Stimulated activated effector memory CD8-positive, alpha-beta T cell treated with anti-CD3 and anti-CD28 coated beads, Interleukin-12 subunit alpha, Interleukin-12 subunit beta, amount 100 ng/mL, for 72 hours (primary cell): Measurements from ENCODE around the gene FAM163B.
"Not testable (repeated sequence)": the region's sequence is repeated elsewhere in the genome, so short reads cannot be mapped to it uniquely, and the experiment has no call there.

Experiments
- ATAC-seq: fragments of 150-1000 bp; cut with Tn5 transposase; 2 replicates; pipeline ENCODE4 v1.10.0; 2021
- DNase-seq, 2 donors: peaks; one replicate each; pipeline ENCODE4 v3.0.0; 2021 to 2022; ENCODE audit warnings: low spot score in 2 of 2
- H3K27ac Mint-ChIP-seq: one replicate; pipeline ENCODE4 v1.8.0; 2022; ENCODE audit warnings: mild to moderate bottlenecking, mixed read lengths
- H3K36me3 Mint-ChIP-seq: one replicate; pipeline ENCODE4 v1.8.0; 2022; ENCODE audit warnings: mild to moderate bottlenecking, mixed read lengths
- H3K4me1 Mint-ChIP-seq: one replicate; pipeline ENCODE4 v1.8.0; 2022; ENCODE audit warnings: mixed read lengths
- H3K4me3 Mint-ChIP-seq: one replicate; pipeline ENCODE4 v1.8.0; 2022; ENCODE audit warnings: mild to moderate bottlenecking, mixed read lengths
- H3K9me3 Mint-ChIP-seq: one replicate; pipeline ENCODE4 v1.8.0; 2022; ENCODE audit warnings: mixed read lengths

The FAM163B gene

DNA sequence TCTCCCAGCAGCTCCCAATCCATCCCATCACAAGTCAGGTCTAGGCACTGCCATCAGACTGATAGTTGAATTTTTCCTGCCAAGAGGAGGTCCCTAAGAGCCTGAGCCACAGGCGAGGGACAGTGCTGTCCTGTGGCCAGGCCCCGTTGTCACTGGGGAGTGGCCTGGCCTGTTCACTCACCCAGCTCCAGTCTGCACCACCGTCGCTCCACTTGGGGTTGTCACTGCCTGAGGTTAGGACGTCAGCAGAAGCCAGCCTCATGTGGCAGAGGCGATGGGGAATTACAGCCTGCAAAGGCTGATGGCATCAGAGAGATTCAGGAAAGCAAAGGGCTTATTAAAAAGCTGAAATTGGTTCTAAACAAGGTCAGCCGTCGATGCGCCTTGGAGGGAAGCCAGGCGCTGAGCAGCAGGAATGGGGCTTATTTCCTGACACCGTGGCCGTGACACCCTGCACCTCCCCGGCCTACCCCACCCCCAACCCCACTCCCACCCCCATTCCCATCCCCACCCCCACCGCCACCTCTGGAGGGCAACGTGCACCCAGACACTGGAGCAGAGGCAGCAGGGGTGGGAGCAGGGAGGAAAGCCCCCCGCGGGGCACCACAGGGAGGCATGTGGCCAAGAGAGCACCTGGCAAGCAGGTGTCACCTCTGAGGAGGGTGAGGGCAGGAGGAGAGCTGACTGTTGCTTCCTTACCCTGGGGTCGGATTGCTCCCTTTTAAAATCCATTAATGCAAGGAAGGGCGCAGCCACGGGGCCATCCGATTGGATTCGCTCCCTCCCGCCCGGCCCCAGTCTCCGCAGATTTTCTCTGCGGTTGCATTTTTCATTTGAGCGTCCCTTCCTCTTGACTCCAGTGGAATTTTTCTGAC is 23.9 kb upstream of the FAM163B start:
- Mint-ChIP-seq H3K36me3 (no peaks in the 10 kb centered on the region), H3K4me3 (no peak overlapping the region), H3K9me3 (no peaks in the 10 kb centered on the region), H3K27ac (no peak overlapping the region), H3K4me1 (no peaks in the 10 kb centered on the region)
- no peak for DNase-seq
- ATAC-seq: no peak

DNA sequence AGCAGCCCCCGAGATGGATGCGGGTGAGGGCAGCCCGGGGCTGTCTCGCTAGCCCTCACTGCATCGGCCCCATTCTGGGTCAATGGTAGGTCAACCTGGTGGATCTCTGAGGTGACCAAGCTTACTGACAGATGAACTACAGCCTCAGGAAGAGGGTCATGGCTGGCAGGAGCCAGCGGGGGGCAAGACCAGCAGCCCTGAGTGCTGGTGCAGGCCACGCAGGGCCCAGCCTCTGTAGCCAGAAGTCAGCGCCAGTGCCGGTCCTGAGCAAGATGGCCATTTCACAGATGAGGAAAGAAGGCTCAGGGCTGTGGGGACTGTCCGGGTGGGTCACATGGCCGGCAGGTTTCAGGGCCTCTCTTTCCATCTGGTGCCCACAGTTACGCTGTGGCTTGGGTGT is 21.9 kb upstream of the FAM163B start:
- DNase-seq (no peak), ATAC-seq (no peak)
- H3K9me3 Mint-ChIP-seq: peaks cover 7% of the 10 kb centered on the region
- H3K4me3 Mint-ChIP-seq: no peak overlapping the region
- no peak overlapping the region for H3K27ac Mint-ChIP-seq
- H3K36me3 Mint-ChIP-seq: no peaks in the 10 kb centered on the region
- H3K4me1 Mint-ChIP-seq: no peaks in the 10 kb centered on the region

DNA sequence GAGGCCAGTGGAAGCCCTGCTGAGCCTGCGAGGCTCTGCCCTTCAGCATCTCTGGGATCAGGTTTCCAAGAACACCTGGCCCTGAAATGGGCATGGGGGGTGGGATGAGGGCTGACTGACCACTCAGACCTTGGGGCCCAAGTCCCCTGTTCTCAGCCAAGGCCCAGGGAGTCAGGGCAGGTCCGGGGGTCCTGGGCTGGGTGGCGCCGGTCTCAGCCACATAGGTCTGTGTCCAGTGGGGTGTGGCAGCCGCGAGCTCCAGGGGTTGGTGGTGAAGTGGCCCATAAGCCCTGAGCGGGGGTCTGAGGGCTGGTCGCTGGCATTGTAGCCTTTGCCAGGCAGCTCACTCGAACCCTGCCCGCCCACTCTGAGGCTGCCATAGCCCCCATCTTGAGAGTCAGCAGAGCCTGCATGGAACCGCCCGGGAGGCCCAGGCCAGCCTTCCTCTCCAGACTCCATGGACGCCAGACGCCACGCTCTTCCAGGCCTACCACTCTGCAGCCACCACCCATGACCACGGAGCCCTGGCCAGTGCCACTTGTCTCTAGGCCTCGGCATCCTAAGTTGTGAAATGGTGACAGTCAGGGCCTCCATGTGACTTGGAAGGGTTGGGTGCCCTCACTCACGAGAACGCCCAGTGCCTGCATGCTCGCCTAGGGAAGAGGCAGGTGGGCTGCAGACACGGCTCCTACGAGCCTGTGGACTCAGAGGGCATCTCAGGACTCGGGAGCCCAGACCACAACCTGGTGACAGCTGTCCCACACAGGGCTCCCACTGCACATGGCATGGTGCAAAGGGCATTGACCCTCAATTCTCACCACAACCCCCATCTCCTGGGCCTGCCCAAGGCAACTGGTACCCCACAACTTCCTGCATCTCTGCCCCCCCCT is 20.3 kb upstream of the FAM163B start:
- Mint-ChIP-seq H3K4me1 (no peaks in the 10 kb centered on the region), H3K4me3 (no peak overlapping the region), H3K36me3 (no peaks in the 10 kb centered on the region), H3K27ac (no peak overlapping the region), H3K9me3 (peaks cover 10% of the 10 kb centered on the region)
- ATAC-seq: no peak
- DNase-seq: no peak

DNA sequence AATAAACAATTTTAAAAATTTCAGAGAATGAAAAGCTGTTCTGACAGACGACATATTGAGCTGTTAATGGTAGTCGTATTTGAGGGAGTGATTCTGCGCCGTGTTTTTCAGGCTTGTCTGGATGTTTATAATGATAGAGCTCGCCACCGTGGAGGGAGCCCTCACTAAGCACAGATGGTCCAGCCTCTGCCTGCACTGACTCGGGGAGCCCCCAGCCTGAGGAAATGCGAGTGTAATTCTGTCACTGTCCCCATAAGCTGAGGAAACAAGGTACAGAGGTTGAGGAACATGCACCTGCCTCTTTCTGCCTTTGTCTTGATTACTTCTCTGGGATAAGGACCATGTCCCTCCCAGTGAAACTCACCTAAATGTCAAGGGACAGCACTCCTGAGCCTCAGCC is 19.6 kb upstream of the FAM163B start:
- Mint-ChIP-seq H3K4me3 (no peak overlapping the region), H3K36me3 (no peaks in the 10 kb centered on the region), H3K4me1 (no peaks in the 10 kb centered on the region), H3K9me3 (peaks cover 10% of the 10 kb centered on the region), H3K27ac (no peak overlapping the region)
- no peak for DNase-seq
- no peak for ATAC-seq

DNA sequence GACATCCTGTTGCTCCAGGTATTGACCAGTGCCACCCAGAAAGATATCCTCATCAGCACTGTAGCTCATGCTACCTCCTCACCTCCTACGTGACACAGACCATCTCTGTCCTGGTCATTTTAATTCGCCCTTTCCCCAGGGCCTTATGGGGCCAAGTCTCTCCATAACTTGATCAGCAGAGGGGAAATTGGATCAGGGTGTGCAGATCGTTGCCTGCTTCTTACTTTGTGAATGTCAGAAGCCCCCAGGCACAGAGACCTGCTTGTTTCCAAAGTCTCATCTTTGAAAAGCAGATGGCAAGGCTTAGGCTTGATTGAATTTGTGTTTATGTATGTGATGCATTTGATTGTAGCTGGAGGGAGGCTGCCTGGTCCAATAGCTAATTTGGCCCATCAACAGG is 18.2 kb upstream of the FAM163B start:
- ATAC-seq (no peak), DNase-seq (no peak)
- Mint-ChIP-seq H3K36me3 (no peaks in the 10 kb centered on the region), H3K4me1 (peaks cover 1% of the 10 kb centered on the region), H3K4me3 (no peak overlapping the region), H3K27ac (no peak overlapping the region), H3K9me3 (peaks cover 10% of the 10 kb centered on the region)

DNA sequence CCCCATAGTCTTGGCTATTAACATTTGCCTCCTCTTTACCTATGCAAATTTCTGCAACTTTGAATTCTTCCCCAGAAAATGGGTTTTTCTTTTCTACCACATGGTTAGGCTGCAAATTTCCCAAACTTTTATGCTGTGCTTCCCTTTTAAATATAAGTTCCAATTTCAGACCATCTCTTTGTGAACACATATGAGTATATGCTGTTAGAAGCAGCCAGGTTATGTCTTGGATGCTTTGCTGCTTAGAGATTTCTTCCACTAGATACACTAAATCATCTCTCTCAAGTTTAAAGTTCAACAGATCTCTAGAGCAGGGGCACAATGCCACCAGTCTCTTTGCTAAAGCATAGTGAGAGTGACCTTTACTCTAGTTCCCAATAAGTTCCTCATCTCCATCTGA is 16.8 kb upstream of the FAM163B start:
- peaks cover 10% of the 10 kb centered on the region for H3K9me3 Mint-ChIP-seq
- H3K27ac Mint-ChIP-seq, ATAC-seq, DNase-seq, H3K4me1 Mint-ChIP-seq, H3K4me3 Mint-ChIP-seq, H3K36me3 Mint-ChIP-seq: not testable (repeated sequence)

DNA sequence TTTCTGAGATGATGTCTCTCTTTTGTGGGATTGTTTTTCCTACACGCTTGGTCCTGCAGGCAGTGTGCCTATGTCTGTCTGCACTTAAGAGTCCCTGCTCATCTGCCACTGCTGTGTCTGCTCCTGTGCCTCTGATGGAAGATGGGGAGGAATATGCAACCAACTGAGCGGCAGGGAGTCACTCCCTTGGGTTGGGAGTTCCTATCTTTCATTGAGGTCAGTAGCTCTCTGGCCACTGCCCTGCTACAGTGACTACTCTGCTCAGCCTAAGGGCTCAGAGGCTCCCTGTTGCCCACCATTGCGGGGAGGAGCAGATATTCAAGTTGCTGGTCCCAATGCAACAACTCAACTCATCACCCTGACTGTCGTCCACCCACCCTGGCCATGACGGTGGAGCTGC is 13.4 kb upstream of the FAM163B start:
- Mint-ChIP-seq H3K36me3 (peaks cover 6% of the 10 kb centered on the region), H3K27ac (no peak overlapping the region), H3K4me1 (peaks cover 22% of the 10 kb centered on the region), H3K4me3 (no peak overlapping the region), H3K9me3 (peaks cover 10% of the 10 kb centered on the region)
- DNase-seq (no peak), ATAC-seq (no peak)

DNA sequence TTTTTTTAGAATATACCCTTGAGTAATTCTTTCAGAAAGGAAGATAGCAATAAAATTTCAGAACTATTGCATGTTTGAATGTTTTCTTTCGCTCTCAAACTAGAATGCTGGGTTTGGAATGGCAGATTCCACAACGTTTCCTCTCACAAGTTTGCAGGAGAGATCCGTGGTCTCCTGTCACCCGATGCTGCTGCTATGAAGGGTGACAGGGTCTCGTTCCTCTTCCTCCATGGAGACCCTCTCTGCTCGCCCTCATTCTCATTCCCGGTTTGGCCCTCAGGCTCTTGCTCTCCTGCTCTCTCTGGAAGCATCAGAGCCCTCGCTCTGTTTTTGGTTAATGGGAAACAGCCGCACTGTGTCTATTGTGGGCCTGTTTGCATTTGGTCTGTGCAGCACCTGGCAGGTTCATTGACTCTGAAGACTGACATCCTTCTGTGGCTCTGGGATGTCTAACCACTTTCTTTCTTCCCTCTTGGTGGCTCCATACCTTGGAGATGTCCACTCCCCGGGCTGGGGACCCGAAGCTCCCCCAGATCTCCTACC is 12.6 kb upstream of the FAM163B start:
- no peak overlapping the region for H3K4me3 Mint-ChIP-seq
- H3K27ac Mint-ChIP-seq: no peak overlapping the region
- peaks cover 10% of the 10 kb centered on the region for H3K9me3 Mint-ChIP-seq
- ATAC-seq (no peak), DNase-seq (no peak)
- peaks cover 22% of the 10 kb centered on the region for H3K4me1 Mint-ChIP-seq
- H3K36me3 Mint-ChIP-seq: peaks cover 6% of the 10 kb centered on the region

DNA sequence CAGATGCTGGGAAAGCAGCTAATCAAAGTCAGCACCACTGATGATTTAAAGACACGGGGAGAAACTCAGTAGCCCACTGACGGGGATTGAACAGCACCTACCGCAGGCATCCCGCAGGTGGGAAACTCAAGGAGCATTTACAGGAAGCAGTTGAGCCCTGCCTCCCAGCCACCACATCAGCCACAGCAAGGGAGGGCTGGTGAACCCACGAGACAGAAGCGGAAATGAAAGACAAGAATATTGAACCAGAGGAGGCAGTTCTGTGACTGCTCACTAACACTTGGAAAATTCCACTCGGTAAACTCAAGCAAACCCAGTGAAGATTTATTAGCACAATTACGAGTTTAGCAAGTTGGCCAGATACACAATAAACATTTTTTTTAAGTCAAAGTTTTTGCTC is 10.6 kb upstream of the FAM163B start:
- ATAC-seq: peak; percentile 76
- Mint-ChIP-seq H3K36me3 (peaks cover 6% of the 10 kb centered on the region), H3K4me1 (peaks cover 22% of the 10 kb centered on the region), H3K27ac (no peak overlapping the region), H3K4me3 (peak overlapping the region; percentile 7), H3K9me3 (no peaks in the 10 kb centered on the region)
- peak; percentile 8 to 56 for DNase-seq

DNA sequence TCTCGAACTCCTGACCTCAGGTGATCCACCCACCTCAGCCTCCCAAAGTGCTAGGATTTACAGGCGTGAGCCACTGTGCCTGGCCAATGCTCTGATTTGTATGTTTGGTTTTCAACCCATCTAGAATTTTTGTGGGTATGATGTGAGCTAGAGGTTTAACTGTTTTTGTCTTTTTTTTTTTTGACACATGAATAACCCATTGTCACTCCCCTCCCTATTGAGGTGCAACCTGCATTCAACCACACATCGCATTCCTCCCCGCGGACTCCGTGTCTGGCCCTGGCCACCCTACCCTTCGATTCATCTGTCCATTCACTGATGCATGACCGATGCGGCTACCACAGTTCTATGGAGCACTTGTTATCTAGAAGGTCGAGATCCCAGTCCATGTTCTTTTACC is 9.5 kb upstream of the FAM163B start:
- H3K36me3 Mint-ChIP-seq: peaks cover 9% of the 10 kb centered on the region
- peaks cover 22% of the 10 kb centered on the region for H3K4me1 Mint-ChIP-seq
- ATAC-seq: no peak
- H3K4me3 Mint-ChIP-seq: no peak overlapping the region
- no peak for DNase-seq
- H3K9me3 Mint-ChIP-seq: no peaks in the 10 kb centered on the region
- H3K27ac Mint-ChIP-seq: peak overlapping the region; percentile 5

DNA sequence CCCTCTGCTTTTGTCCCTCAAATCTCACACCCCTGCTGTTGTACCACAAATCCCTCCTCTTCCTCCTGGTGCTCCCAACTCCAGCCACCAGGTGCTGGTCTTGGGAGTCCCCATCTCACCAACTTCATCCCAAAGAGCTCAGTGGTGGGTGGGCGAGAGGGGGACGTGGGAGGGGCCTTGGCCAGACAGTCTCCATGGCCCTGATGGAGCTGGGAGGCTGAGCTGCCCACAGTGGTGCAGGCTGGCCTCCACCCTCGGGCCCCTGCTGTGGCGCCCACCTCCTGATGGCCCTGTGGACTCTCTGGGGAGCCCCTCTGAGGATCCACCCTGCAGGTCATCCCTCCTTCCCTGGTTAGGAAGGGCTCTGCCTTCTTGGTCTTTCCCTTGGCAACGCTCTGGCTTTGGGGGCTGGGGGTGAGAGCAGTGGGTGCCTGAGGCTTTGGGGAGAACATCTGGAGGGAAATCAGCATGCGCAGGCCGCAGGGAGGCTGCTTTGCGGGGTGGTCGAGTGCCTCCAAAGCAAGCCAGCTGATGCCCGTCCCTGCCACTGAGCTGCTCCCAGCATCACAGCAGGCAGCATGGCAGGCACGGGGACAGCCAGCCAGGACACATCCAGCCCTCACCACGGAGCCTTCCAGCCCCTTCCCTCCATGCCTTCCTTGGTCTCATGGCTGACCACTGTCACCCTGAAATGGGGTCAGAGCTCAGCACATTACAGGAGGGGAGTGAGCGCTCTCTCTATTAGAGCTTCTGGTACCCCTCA is 7.6 kb upstream of the FAM163B start:
- no peak for DNase-seq
- H3K9me3 Mint-ChIP-seq: no peaks in the 10 kb centered on the region
- no peak overlapping the region for H3K4me3 Mint-ChIP-seq
- peaks cover 15% of the 10 kb centered on the region for H3K4me1 Mint-ChIP-seq
- no peak overlapping the region for H3K27ac Mint-ChIP-seq
- ATAC-seq: no peak
- peaks cover 13% of the 10 kb centered on the region for H3K36me3 Mint-ChIP-seq

DNA sequence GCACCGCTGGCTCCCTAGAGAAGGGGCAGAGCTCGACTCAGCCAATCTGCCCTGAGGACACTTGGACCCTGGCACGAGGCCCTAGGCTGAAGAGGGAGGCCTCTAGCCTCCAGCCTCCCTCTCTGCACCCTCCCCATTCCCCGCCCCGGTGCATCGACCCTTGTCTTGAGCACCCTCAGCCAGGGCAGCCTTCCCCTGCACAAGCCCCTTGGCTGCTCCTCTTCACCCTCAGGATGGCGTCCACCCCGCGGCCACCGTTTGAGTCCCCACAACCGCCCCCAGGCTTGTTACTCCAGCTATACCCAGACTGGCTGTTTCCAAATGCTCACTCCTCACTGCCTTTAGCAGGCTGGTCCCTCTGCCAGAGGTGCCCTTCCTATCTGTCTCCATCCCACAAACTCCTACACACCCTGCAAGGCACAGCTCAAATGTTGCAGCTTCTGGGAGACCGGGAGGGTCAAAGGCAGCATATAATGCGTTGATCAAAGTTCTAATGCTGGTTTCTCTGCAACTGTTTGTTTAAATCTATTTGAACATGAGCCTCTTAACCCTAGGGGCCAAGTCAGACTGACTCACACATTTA is 6.5 kb upstream of the FAM163B start:
- DNase-seq (no peak), ATAC-seq (no peak)
- Mint-ChIP-seq H3K4me1 (peaks cover 11% of the 10 kb centered on the region), H3K9me3 (no peaks in the 10 kb centered on the region), H3K4me3 (no peak overlapping the region), H3K27ac (no peak overlapping the region), H3K36me3 (peaks cover 13% of the 10 kb centered on the region)

DNA sequence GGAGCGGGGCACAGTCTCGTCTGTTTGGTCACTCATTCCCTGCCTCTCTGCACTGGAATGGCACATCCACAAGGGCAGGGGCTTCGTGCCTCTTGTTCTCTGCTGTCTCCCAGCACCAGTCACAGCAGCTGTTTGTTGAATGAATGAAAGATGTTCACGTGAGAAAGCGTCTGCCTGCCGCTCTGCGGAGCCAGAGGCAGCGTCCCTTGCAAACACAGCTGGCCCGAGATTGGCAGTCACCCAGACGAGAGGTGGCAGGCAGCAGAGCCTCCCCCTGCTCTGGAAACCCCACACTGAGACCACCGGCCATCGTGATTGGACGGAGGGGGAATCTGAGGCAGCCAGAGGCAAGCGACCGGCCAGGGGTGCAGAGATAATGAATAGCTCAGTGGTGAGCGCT is 6.0 kb upstream of the FAM163B start:
- ATAC-seq: no peak
- H3K4me3 Mint-ChIP-seq: no peak overlapping the region
- H3K36me3 Mint-ChIP-seq: peaks cover 13% of the 10 kb centered on the region
- no peaks in the 10 kb centered on the region for H3K9me3 Mint-ChIP-seq
- H3K27ac Mint-ChIP-seq: no peak overlapping the region
- no peak for DNase-seq
- H3K4me1 Mint-ChIP-seq: peaks cover 7% of the 10 kb centered on the region

DNA sequence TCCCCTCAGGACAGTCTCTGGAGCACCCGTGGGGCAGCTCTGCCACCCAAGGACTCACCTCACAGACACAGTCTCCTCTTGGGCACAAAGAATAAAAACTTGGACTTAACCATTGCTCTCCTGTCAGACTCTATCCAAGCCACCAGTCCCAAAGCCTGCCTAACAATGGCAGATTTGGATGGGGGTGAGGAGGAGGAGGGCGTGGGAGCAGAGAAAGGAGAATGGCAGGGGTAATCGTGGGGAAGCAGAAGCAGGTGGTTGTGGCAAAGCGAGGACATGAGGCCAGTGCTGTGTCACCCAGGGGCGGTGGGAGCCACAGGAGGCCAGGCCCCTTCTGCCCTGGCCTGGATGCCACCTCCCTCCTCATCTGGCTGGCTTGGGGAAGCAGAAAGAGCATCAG is 5.5 kb upstream of the FAM163B start:
- Mint-ChIP-seq H3K36me3 (peaks cover 8% of the 10 kb centered on the region), H3K4me3 (no peak overlapping the region), H3K4me1 (peaks cover 2% of the 10 kb centered on the region), H3K27ac (no peak overlapping the region), H3K9me3 (no peaks in the 10 kb centered on the region)
- no peak for DNase-seq
- ATAC-seq: no peak

DNA sequence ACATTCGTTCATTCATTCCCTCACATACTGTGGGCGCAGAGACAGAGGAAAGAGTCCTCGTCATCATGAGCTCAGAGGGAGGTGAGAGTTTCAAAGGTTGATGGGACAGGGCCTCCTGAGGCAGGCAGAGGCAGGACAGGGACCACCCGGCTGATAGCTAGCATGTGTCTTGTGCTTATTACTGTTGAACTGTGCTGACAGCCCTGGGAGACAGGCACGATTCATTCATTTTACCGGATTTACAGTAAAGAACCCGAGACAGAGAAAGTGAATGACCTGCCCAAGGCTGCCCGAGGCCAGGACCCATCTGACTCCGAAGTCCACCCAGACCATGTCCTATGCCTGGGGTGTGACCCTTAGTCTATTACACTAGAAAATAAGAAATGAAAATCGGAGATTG is 4.9 kb upstream of the FAM163B start:
- H3K36me3 Mint-ChIP-seq: peaks cover 6% of the 10 kb centered on the region
- no peaks in the 10 kb centered on the region for H3K4me1 Mint-ChIP-seq
- no peaks in the 10 kb centered on the region for H3K9me3 Mint-ChIP-seq
- H3K27ac Mint-ChIP-seq: no peak overlapping the region
- no peak for ATAC-seq
- DNase-seq: no peak
- H3K4me3 Mint-ChIP-seq: no peak overlapping the region
